A673 (cell line): ENCODE measurements around the gene GPR161.

Experiments used
- CTCF ChIP-seq: fragments of 300-800, 200-600 bp; sonication (generic); conservative IDR thresholded peaks from 2 replicates; pipeline ENCODE4 v1.5.1; 2017; ENCODE audit warnings: low read depth, mild to moderate bottlenecking, antibody characterized with exemption, low read length, moderate library complexity, mixed read lengths
- EZH2 ChIP-seq: fragments of 200-600 bp; sonication (generic); IDR thresholded peaks from 2 replicates; pipeline ENCODE4 v1.6.1; 2017; ENCODE audit warnings: borderline replicate concordance, low read depth, mild to moderate bottlenecking, mixed read lengths, antibody characterized with exemption, low read length; ENCODE audit not compliant: poor library complexity, severe bottlenecking

GRCh38 chr1:168099337-168099801, 37.4 kb downstream of the GPR161 start:
- no peak for TF ChIP-seq CTCF
- TF ChIP-seq EZH2: no peak
